Endothelial cell of umbilical vein (primary cell): ENCODE data around the gene OSBPL8.

Experiments
- CTCF ChIP-seq, 2 donors: IDR thresholded peaks; 1 replicate in 1 of 2; 2 replicates in 1 of 2; pipeline ENCODE4 v1.5.1; 2011; ENCODE audit warnings: low read length in 2 of 2, mild to moderate bottlenecking in 2 of 2, moderate library complexity in 2 of 2, control low read depth in 1 of 2, inconsistent platforms in 1 of 2, low read depth in 1 of 2; ENCODE audit not compliant: insufficient read depth in 1 of 2; ENCODE audit errors: extremely low read depth in 1 of 2
- MAX ChIP-seq: IDR thresholded peaks from 2 replicates; pipeline ENCODE4 v1.6.1; 2011; ENCODE audit not compliant: insufficient read depth, insufficient read length
- POLR2A ChIP-seq: IDR thresholded peaks from 2 replicates; pipeline ENCODE4 v1.6.1; 2012; ENCODE audit warnings: low read depth, mild to moderate bottlenecking, control low read depth, low read length

- TF ChIP-seq CTCF (IDR thresholded peaks at IDR 0.05; ENCODE audit: extremely low read depth in 1 of 2, insufficient read depth in 1 of 2, low read depth in 1 of 2, low read length in 2 of 2) (no peak), MAX (no peak), POLR2A (no peak)
These were observed 10.4 kb upstream of the OSBPL8 start for GRCh38 chr12:76569685-76570604.
